NCI-H2196 treated with DMSO at 0.1 percent for 48 hours (cell line): ENCODE data around the gene A4GALT.
"Not testable (repeated sequence)": the region's sequence is repeated elsewhere in the genome, so short reads cannot be mapped to it uniquely, and the experiment has no call there.

ENCODE experiments used
- DNase-seq: peaks from one replicate; lab custom pipeline; 2025; ENCODE audit not compliant: unreplicated experiment; lab: John Stamatoyannopoulos, UW

Gene A4GALT, protein sequence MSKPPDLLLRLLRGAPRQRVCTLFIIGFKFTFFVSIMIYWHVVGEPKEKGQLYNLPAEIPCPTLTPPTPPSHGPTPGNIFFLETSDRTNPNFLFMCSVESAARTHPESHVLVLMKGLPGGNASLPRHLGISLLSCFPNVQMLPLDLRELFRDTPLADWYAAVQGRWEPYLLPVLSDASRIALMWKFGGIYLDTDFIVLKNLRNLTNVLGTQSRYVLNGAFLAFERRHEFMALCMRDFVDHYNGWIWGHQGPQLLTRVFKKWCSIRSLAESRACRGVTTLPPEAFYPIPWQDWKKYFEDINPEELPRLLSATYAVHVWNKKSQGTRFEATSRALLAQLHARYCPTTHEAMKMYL

DNA sequence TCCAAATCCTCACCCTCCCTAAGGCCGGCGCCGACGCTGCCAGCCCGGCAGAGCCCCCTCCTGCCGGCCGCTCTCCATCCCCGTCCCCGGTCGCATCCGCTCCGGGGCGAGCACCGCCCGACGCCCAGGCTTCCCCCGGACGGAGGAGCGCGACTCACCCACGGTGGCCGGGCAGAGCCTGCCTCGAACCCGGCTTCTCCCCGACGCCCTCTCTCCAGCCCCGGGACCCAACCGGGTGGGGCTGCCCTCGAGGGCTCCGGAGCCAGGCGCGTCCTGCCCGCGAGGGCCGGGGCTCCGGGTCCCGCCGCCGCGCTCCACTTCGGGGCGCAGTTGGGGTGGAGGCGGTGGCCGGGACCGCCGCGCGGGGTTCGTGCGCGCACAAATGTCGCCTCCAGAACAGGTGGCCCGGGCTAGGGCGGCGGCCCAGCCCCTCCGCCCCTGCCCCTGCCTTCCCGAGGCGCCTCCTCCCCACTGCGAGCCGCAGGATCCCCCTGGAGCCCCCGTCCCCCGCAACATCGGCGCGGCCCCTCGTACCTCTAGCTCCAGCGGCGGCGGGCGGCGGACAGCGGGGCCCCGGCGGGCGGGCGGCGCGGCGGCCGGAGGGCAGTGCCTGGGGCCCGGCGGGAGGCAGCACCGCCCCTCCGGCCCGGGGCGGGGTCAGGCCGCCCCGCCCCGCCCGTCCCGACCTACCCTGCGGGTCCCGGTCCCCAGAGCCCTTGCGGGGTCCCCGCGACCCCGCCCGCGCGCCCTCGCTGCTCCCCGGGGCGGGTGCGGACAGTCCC, at the start of gene A4GALT:
Gene A4GALT, minus strand, starts transcription at position 608 of the 782 bp plus-strand sequence. CDS start 26,919 bp downstream, outside the sequence.
- DNase-seq, result no peak

GRCh38 chr22:42770448-42770726, 49.7 kb upstream of the A4GALT start:
- DNase-seq, result no peak

DNA sequence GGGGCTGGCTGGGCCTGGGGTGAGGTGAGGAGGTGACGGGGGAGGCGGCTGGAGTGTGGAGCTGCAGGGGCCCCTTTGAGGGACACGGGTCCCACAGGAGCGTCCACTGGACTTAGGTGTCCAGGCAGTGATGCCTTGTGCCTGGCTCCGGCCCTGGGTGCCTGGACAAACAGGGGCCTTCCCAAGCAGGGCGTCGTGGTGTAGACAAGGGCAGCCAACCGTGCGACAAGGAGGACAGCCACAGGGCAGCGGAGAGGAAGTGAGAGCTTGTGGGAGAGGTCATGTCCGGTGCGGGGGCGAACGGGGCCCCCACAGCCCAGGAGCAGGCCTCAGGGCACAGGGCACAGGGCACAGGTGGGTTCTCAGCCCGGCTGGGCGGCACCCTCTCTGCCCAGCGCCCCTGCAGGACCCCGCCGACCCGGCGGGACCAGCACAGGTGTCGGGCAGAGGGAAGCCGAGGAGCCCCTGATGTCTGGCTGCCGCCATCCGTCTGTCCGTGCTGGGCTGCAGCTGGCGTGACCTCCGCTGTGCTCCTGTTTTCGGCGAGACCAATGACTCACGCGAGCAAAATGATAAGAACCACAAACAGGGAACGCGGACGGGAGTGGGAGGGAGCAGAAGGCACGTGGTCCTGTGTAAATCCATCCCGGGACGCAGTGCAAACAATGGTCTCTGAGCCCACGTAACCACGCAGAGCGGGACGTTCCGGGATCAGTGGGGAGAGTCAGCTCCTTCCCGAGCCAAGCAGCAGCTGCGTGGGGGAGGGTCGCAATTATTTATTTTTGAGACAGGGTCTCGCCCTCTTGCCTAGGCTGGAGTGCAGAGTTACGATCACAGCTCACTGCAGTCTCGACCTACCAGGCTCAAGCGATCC, 49.1 kb upstream of the A4GALT start:
- no peak for DNase-seq

GRCh38 chr22:42769238-42769573, 48.5 kb upstream of the A4GALT start:
- DNase-seq, result no peak

- DNase-seq, result no peak
Measured at GRCh38 chr22:42768385-42769035, 47.8 kb upstream of the A4GALT start.

GRCh38 chr22:42766860-42767259, 46.2 kb upstream of the A4GALT start:
- DNase-seq, result no peak

- DNase-seq, result no peak
Measured at GRCh38 chr22:42764895-42765363, 44.3 kb upstream of the A4GALT start.

GRCh38 chr22:42763965-42764480, 43.4 kb upstream of the A4GALT start:
- no peak for DNase-seq

- no peak for DNase-seq
Measured at GRCh38 chr22:42760806-42761565, 40.3 kb upstream of the A4GALT start.

GRCh38 chr22:42758931-42759629, 38.4 kb upstream of the A4GALT start:
- DNase-seq, result no peak

- not testable (repeated sequence) for DNase-seq
Measured at GRCh38 chr22:42755553-42755952, 34.9 kb upstream of the A4GALT start.

DNA sequence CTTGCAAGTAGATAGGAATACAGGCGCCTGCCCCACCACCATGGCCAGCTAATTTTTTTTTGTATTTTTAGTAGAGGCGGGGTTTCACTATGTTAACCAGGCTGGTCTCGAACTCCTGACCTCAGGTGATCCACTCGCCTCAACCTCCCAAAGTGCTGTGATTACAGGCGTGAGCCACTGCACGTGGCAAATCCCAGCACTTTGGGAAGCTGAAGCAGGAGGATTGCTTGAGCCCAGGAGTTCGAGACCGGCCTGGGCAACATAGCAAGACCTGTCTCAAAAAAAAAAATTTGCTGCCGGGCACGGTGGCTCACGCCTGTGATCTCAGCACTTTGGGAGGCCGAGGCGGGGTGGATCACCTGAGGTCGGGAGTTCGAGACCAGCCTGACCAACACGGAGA, 34.5 kb upstream of the A4GALT start:
- DNase-seq, result not testable (repeated sequence)

DNA sequence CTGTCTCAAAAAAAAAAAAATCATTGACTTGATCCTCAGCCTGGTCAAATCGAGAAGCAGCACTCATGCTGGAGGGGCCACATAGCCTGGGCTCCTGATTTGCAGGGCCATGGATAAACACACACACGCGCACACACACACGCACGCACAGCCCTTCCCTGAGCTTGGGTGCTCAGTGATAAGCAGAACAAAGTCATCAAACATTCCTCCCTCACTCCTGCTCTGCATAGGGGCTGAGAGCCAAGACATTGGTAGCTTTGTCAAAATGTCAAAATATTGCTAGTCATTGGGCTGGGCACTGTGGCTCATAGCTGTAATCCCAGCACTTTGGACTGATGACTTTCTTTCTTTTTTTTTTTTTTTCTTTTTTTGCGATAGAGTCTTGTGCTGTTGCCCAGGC, 34.0 kb upstream of the A4GALT start:
- DNase-seq, result no peak

DNA sequence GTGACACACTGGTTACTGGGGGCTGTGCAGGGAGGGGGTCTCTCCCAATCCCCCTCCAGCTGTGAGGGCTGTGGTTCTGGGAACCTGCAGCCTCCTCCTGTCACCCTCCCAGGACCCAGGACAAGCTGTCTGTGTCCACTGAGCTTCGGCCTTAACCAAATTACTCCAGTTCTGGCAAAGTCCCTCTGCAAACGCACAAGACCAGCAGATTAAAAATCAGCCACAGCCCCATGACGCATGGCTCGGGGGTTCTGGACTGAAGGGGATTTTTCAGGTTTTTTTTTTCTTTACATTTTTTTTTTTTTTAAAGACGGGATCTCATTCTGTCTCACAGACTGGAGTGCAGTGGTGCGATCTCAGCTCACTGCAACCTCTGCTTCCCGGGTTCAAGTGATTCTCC, 32.2 kb upstream of the A4GALT start:
- DNase-seq, result no peak

DNA sequence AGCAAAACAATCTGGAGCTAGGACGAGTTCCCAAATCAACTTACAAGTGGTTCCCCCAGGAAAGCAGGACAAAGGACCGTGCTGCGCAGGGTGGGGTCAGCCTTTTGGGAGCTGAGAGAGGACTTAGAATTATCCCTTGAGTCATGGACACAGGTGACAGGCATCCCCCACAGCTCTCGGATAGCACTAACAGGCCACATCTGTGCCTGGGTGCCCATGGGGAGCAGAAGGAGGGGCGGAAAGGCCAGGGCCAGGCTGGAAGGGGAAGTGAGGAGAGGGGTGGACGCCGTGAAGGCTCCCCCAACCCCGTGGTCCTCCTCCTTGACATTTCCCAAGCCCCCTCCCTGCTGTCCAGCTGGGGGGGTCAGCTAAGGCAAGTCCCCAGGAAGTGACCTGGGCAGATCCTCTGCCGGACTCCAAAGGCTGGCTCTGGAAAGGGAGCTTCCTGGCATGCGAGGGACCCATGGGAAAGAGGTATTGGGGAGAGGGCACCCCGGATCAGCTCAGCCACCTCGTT, 31.6 kb upstream of the A4GALT start:
- no peak for DNase-seq

GRCh38 chr22:42750421-42750820, 29.8 kb upstream of the A4GALT start:
- DNase-seq, result not testable (repeated sequence)

GRCh38 chr22:42747701-42748513, 27.2 kb upstream of the A4GALT start:
- DNase-seq, result no peak

DNA sequence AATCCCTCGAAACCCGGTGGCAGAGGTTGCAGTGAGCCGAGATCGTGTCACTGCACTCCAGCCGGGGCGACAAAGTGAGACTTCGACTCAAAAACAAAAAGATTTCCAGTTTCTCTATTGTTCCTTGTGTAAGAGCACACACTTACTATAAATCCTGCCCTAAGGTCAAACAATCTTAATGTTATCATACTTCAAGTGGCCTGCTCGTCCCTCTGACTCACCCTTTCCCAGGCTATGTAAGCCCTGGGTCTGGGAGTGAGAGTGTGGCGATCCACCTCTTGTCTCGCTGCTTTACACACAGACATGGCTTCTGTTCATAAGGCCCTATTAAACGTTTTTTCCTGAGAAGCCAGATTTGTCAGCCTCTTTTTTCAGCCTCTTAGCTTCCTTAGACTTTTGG, 24.4 kb upstream of the A4GALT start:
- no peak for DNase-seq
